OCI-LY7 (cell line): ENCODE measurements around the gene TCEANC.

Source experiments
- CTCF ChIP-seq: fragments of 200-600 bp; sonication (generic); conservative IDR thresholded peaks from 2 replicates; pipeline ENCODE4 v1.5.1; 2014; ENCODE audit warnings: mild to moderate bottlenecking, antibody characterized with exemption, low read length, moderate library complexity, mixed read lengths
- EZH2phosphoT487 ChIP-seq: fragments of 200-600 bp; sonication (generic); IDR thresholded peaks from 2 replicates; pipeline ENCODE4 v1.6.1; 2018; ENCODE audit warnings: low read depth, borderline replicate concordance, mild to moderate bottlenecking, mixed run types, antibody characterized with exemption, low read length, moderate library complexity, mixed read lengths

- TF ChIP-seq CTCF (no peak), EZH2phosphoT487 (no peak)
Measured at GRCh38 chrX:13666836-13667235, 13.9 kb downstream of the TCEANC start.
